Inferior parietal cortex (tissue), 1 donor: Measurements from ENCODE around the gene PISD.

ENCODE experiments used
- DNase-seq: peaks from one replicate; pipeline ENCODE4 v3.0.0-alpha.2; 2016; ENCODE audit errors: extremely low spot score

The PISD gene

GRCh38 chr22:31572939-31573338 is 89.1 kb downstream of the PISD start:
- DNase-seq, result no peak

- DNase-seq, result no peak
These were observed 92.9 kb downstream of the PISD start for GRCh38 chr22:31569126-31569525.
